K562 (cell line): ENCODE data around the gene TNN. TPM values are rescaled to one million over a fixed set of nuclear protein-coding genes. Genes with fewer than 3 reads are reported as not detected.

Source experiments
- ATAC-seq: fragments of 200-7000 bp; cut with Tn5 transposase; 3 replicates; pipeline ENCODE4 v1.9.1; 2020; ENCODE audit warnings: moderate library complexity
- BruUV-seq: library from RNA; stranded (reverse); fragments of 400-500 nt; replicated peaks from 2 replicates; lab custom pipeline; 2021; lab: Mats Ljungman, UMichigan
- CTCF ChIA-PET: fragments of 300-600 bp; formaldehyde crosslinking; extraction: SDS; loops from one replicate; lab custom pipeline; 2021; ENCODE audit warnings: low intra/inter-chr PET ratio; lab: Yijun Ruan, JAX
- POLR2A ChIA-PET: fragments of 300-600, 350-650 bp; sonication (Branson Sonifier 250); formaldehyde crosslinking; extraction: SDS; loops from one replicate; lab custom pipeline; 2021; ENCODE audit warnings: antibody characterized with exemption, inconsistent platforms; lab: Yijun Ruan, JAX
- DNase-seq, 4 experiments: peaks; one replicate each; pipeline versions ENCODE4 v3.0.0 to v3.0.0-alpha.2; 2011 to 2018; ENCODE audit warnings: low spot score in 3 of 4, mixed read lengths in 3 of 4; ENCODE audit errors: extremely low read depth in 1 of 4
- FAIRE-seq: peaks from 2 replicates; lab custom pipeline; 2011; peaks lifted over from hg19 to GRCh38; lab: Jason Lieb, UNC
- H2AFZ ChIP-seq: 2 replicates; pipeline ENCODE4 v1.6.0; 2011; ENCODE audit warnings: low read depth, low read length, control low read depth, inconsistent platforms
- H3K27ac ChIP-seq: fragments of 200-600 bp; 3 replicates; pipeline ENCODE4 v1.8.0; 2011; ENCODE audit warnings: low read depth, mild to moderate bottlenecking, control low read depth, inconsistent platforms, low read length, moderate library complexity, mixed read lengths; ENCODE audit errors: extremely low read depth
- H3K27me3 ChIP-seq, 2 experiments: fragments of 300-600 bp in 1 of 2; 2 replicates in 1 of 2; 3 replicates in 1 of 2; pipeline versions ENCODE4 v1.6.0 to v1.8.0; 2011; ENCODE audit warnings: inconsistent platforms in 2 of 2, low read length in 2 of 2, mild to moderate bottlenecking in 1 of 2, mixed read lengths in 1 of 2, moderate library complexity in 1 of 2; ENCODE audit not compliant: control insufficient read depth in 2 of 2, insufficient read depth in 2 of 2
- H3K36me3 ChIP-seq: fragments of 300-600 bp; 3 replicates; pipeline ENCODE4 v1.8.0; 2011; ENCODE audit warnings: mild to moderate bottlenecking, low read length, inconsistent platforms; ENCODE audit not compliant: control insufficient read depth, insufficient read depth
- H3K4me1 ChIP-seq, 2 experiments: fragments of 200-600 bp in 1 of 2; replicated peaks in 1 of 2; 2 replicates in 1 of 2; 3 replicates in 1 of 2; pipeline versions ENCODE4 v1.5.1 to v1.8.0; 2011; ENCODE audit warnings: inconsistent platforms in 2 of 2, low read length in 2 of 2, mild to moderate bottlenecking in 1 of 2, mixed read lengths in 1 of 2, moderate library complexity in 1 of 2; ENCODE audit not compliant: control insufficient read depth in 2 of 2, insufficient read depth in 2 of 2
- H3K4me2 ChIP-seq: 2 replicates; pipeline ENCODE4 v1.6.1; 2011; ENCODE audit warnings: low read length, control low read depth, inconsistent platforms, mixed read lengths; ENCODE audit not compliant: insufficient read depth
- H3K4me3 ChIP-seq: fragments of 200-600 bp; sonication (generic), shearing (Covaris generic); 2 replicates; pipeline ENCODE4 v1.5.1; 2016; ENCODE audit warnings: control low read depth, inconsistent platforms
- H3K79me2 ChIP-seq: fragments of 200-600 bp; 3 replicates; pipeline ENCODE4 v1.8.0; 2011; ENCODE audit warnings: low read length, inconsistent platforms; ENCODE audit not compliant: control insufficient read depth, insufficient read depth
- H3K9ac ChIP-seq, 2 experiments: 2 replicates each; pipeline versions ENCODE4 v1.6.0 to v1.6.1; 2011; ENCODE audit warnings: low read depth in 2 of 2, low read length in 2 of 2, control low read depth in 1 of 2, inconsistent platforms in 1 of 2, mild to moderate bottlenecking in 1 of 2, mixed read lengths in 1 of 2; ENCODE audit not compliant: insufficient read depth in 1 of 2
- H3K9me1 ChIP-seq: one replicate; pipeline ENCODE4 v1.6.0; 2011; ENCODE audit warnings: inconsistent platforms, mild to moderate bottlenecking, low read length, moderate library complexity; ENCODE audit not compliant: control insufficient read depth, insufficient read depth
- H3K9me3 ChIP-seq: replicated peaks from 2 replicates; pipeline ENCODE4 v1.5.1; 2011; ENCODE audit warnings: low read depth, low read length, inconsistent platforms; ENCODE audit not compliant: control insufficient read depth, insufficient read depth
- H4K20me1 ChIP-seq: replicated peaks from 2 replicates; pipeline ENCODE4 v1.6.1; 2011; ENCODE audit warnings: low read length, inconsistent platforms, mixed read lengths; ENCODE audit not compliant: control insufficient read depth, insufficient read depth
- YBX1 ChIP-seq: fragments of 450-650 bp; IDR thresholded peaks from 2 replicates; pipeline ENCODE4 v1.7.1; 2016; ENCODE audit warnings: mild to moderate bottlenecking
- WGBS: fragments of 100-300 bp; shearing (Covaris generic); methylation state at CpG from one replicate; pipeline ENCODE4 v1.1.6; 2016; ENCODE audit warnings: low coverage, mixed read lengths; ENCODE audit not compliant: insufficient coverage; ENCODE audit errors: missing lambda C conversion rate; 5-methylcytosine and 5-hydroxymethylcytosine counted together
- in situ Hi-C: fragments of 300-500 bp; cut with MboI; formaldehyde crosslinking; loops from 4 replicates; pipeline ENCODE4 v1.15.0; 2018; ENCODE audit warnings: inconsistent platforms, mixed read lengths
- intact Hi-C: fragments of 100-400 bp; cut with micrococcal nuclease; formaldehyde crosslinking; loops from 2 replicates; pipeline ENCODE4 v1.14.2; 2022
- polyA plus RNA-seq, 8 experiments: library from polyadenylated mRNA; depleted of rRNA in 4 of 8; stranded (reverse) in 5 of 8; unstranded in 3 of 8; fragments of >200 nt; fragmentation: Nextera tagmentation in 2 of 8; fragmentation: Illumina TruSeq in 1 of 8; extraction: Ambion mirVana in 2 of 8; extraction: Trizol in 1 of 8; gene quantifications; 2 replicates each; pipeline versions ENCODE4 v1.2.1 to v1.2.3, GENCODE V29; 2011 to 2014; ENCODE audit warnings: inconsistent platforms in 1 of 8, missing spikeins in 1 of 8
- total RNA-seq, 7 experiments: library from RNA; depleted of rRNA in 6 of 7; stranded (reverse); fragments of >200 nt in 6 of 7; fragmentation: Illumina TruSeq in 2 of 7; extraction: Trizol in 2 of 7; gene quantifications; 2 replicates each; pipeline versions ENCODE4 v1.2.1 to v1.2.3, GENCODE V29; 2011 to 2021; ENCODE audit warnings: low replicate concordance in 1 of 7
- TF ChIP-seq, protein P1 (sequence below): fragments of 450-650 bp; IDR thresholded peaks from one replicate; pipeline ENCODE4 v1.6.1; 2018; ENCODE audit warnings: mild to moderate bottlenecking, moderate library complexity; ENCODE audit not compliant: partially characterized antibody

TNN gene
- total and polyA plus RNA-seq, 9 of the 15 experiments (the other 6 are each of a cell fraction or from before 2014, with no cell fraction given), result 0.01 to 0.09 (median 0.07) TPM; not detected in 4

DNA sequence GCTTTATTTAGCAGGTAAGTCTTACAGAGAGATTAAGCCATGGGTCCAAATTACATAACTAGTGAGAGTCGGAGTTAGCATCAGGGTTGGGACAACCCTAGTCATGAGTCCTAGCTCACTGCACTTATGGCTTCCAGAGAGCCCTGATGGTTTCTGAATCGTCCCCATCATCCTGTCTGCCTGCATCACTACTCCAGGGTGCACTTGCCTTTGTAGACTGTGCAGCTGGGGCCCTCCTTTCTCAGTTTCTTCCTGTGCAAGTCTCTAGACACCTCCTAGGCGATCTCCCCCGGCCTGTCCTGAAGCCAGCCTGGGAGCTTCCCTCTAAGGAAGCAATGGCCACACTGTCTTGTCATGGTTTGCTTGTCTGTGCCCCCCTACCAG is 87.8 kb downstream of the TNN start:
- TF ChIP-seq, protein P1, sequence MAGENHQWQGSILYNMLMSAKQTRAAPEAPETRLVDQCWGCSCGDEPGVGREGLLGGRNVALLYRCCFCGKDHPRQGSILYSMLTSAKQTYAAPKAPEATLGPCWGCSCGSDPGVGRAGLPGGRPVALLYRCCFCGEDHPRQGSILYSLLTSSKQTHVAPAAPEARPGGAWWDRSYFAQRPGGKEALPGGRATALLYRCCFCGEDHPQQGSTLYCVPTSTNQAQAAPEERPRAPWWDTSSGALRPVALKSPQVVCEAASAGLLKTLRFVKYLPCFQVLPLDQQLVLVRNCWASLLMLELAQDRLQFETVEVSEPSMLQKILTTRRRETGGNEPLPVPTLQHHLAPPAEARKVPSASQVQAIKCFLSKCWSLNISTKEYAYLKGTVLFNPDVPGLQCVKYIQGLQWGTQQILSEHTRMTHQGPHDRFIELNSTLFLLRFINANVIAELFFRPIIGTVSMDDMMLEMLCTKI, result no peak
- POLR2A ChIA-PET, result interaction anchor here (0.6 to 3.0 kb wide), 4 partner anchors 9 to 64 kb away, joined by 3 to 9 read pairs (median 4); no protein-coding TSS in a partner anchor
- Histone ChIP-seq H3K79me2 (no peaks in the 10 kb centered on the region), H3K4me2 (no peak overlapping the region), H3K9ac (no peak overlapping the region), H2AFZ (no peak overlapping the region), H4K20me1 (no peaks in the 10 kb centered on the region; the same call in 1 of the 2 replicates), H3K27me3 (peaks cover 6 to 28% of the 10 kb centered on the region in 2 experiments; a peak in 4 of 5 replicates), H3K9me1 (no peaks in the 10 kb centered on the region), H3K9me3 (no peaks in the 10 kb centered on the region), H3K36me3 (peaks cover 3% of the 10 kb centered on the region; the same call in 1 of the 3 replicates), H3K4me3 (no peak overlapping the region), H3K27ac (no peak overlapping the region), H3K4me1 (no peaks in the 10 kb centered on the region)
- CTCF ChIA-PET, result interaction anchor here (0.5 to 4.0 kb wide), 6 partner anchors 63 to 918 kb away, joined by 3 to 49 read pairs (median 4); no protein-coding TSS in a partner anchor
- in situ Hi-C loops (no loop called here), intact Hi-C loops (loop anchor here (1.0 to 2.0 kb wide), 2 partner anchors 66 to 1687 kb away; no protein-coding TSS in a partner anchor)
- no peak for DNase-seq
- peak; percentile 44 for FAIRE-seq
- WGBS, result 1% methylated on average over 4 of the region's 4 CpGs
- BruUV-seq, result no TSS peak
- ATAC-seq, result no peak

DNA sequence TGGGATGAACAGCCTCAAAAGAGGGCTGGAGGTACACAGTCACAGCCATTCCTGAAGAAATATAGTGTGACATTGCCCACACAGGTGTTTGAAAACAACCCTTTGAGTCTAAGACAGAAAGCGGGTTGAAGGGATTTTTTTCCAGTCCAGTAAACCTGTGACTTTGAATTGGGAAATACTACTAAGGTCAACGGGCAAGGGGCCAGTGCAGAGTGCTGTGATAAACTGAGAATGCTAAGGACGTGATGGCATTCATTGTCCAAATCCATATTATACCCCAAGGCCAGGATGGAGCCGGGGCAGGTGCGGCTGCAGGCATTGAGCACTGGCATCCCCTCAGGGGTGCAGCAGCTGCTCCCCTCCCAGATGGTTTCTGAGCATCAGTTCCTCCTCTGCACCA is 88.3 kb downstream of the TNN start:
- no peak overlapping the region for H3K9ac ChIP-seq
- WGBS, result 2% methylated on average over 5 of the region's 5 CpGs
- no peaks in the 10 kb centered on the region for H3K9me1 ChIP-seq
- H2AFZ ChIP-seq, result no peak overlapping the region
- FAIRE-seq, result no peak
- H3K27me3 ChIP-seq, result peaks cover 4 to 24% of the 10 kb centered on the region in 2 experiments; a peak in 4 of 5 replicates
- CTCF ChIA-PET, result interaction anchor here (0.9 to 4.0 kb wide), 2 partner anchors 163 to 918 kb away, joined by 3 to 49 read pairs; no protein-coding TSS in a partner anchor
- no peak for DNase-seq
- H3K4me3 ChIP-seq, result no peak overlapping the region
- no peaks in the 10 kb centered on the region for H3K9me3 ChIP-seq
- POLR2A ChIA-PET, result interaction anchor here (1.0 to 3.0 kb wide), 3 partner anchors 12 to 41 kb away, joined by 3 to 9 read pairs (median 4); no protein-coding TSS in a partner anchor
- H3K4me1 ChIP-seq, result no peaks in the 10 kb centered on the region
- no peaks in the 10 kb centered on the region; the same call in 1 of the 2 replicates for H4K20me1 ChIP-seq
- no peak overlapping the region for H3K27ac ChIP-seq
- H3K4me2 ChIP-seq, result no peak overlapping the region
- no peaks in the 10 kb centered on the region for H3K79me2 ChIP-seq
- no peak for ATAC-seq
- in situ Hi-C loops (no loop called here), intact Hi-C loops (loop anchor here (1.0 to 2.0 kb wide), 2 partner anchors 65 to 1687 kb away; no protein-coding TSS in a partner anchor)
- no TSS peak for BruUV-seq
- no peak for TF ChIP-seq YBX1
- TF ChIP-seq, all 486 proteins: peak for 0
- H3K36me3 ChIP-seq, result peaks cover 6% of the 10 kb centered on the region; the same call in 1 of the 3 replicates
